HepG2 (cell line): ENCODE measurements around the gene AZU1. TPM values are rescaled to one million over a fixed set of nuclear protein-coding genes. Genes with fewer than 3 reads are reported as not detected.

Experiments
- DNMT3B ChIP-seq: conservative IDR thresholded peaks from 2 replicates; pipeline ENCODE4 v1.6.1; 2016; ENCODE audit warnings: missing biosample characterization, control low read depth
- DPF2 ChIP-seq: sonication (generic); formaldehyde crosslinking; IDR thresholded peaks from 2 replicates; pipeline ENCODE4 v1.4.0; 2020; ENCODE audit warnings: mild to moderate bottlenecking, low read depth, missing genetic modification reagents, borderline replicate concordance
- KDM1A ChIP-seq: IDR thresholded peaks from 2 replicates; pipeline ENCODE4 v1.6.1; 2016; ENCODE audit warnings: missing compliant biosample characterization
- SMAD1 ChIP-seq: sonication (generic); formaldehyde crosslinking; IDR thresholded peaks from 2 replicates; pipeline ENCODE4 v1.4.0; 2020; ENCODE audit warnings: missing genetic modification reagents, low read depth, mild to moderate bottlenecking, borderline replicate concordance
- SMYD3 ChIP-seq: sonication (generic); formaldehyde crosslinking; IDR thresholded peaks from 2 replicates; pipeline ENCODE4 v1.8.1; 2023; ENCODE audit warnings: mild to moderate bottlenecking, missing genetic modification reagents
- TAF1 ChIP-seq: sonication (generic); formaldehyde crosslinking; IDR thresholded peaks from 2 replicates; pipeline ENCODE4 v1.4.0; 2020; ENCODE audit warnings: missing genetic modification reagents
- ZC3H13 ChIP-seq: sonication (generic); formaldehyde crosslinking; IDR thresholded peaks from 2 replicates; pipeline ENCODE4 v1.8.1; 2023; ENCODE audit warnings: mild to moderate bottlenecking, missing genetic modification reagents, moderate library complexity
- ZNF382 ChIP-seq: sonication (generic); formaldehyde crosslinking; IDR thresholded peaks from 2 replicates; pipeline ENCODE4 v1.5.0; 2020; ENCODE audit warnings: missing genetic modification reagents, mild to moderate bottlenecking, borderline replicate concordance
- ZNF557 ChIP-seq: sonication (generic); formaldehyde crosslinking; IDR thresholded peaks from 2 replicates; pipeline ENCODE4 v1.4.0; 2020; ENCODE audit warnings: missing genetic modification reagents
- ZNF652 ChIP-seq: IDR thresholded peaks from 2 replicates; pipeline ENCODE4 v1.6.1; 2016; ENCODE audit warnings: low read depth, borderline replicate concordance
- ZNF670 ChIP-seq: sonication (generic); formaldehyde crosslinking; IDR thresholded peaks from 2 replicates; pipeline ENCODE4 v1.8.0; 2022; ENCODE audit warnings: mild to moderate bottlenecking, missing genetic modification reagents, borderline replicate concordance
- ZNF703 ChIP-seq: sonication (generic); formaldehyde crosslinking; IDR thresholded peaks from 2 replicates; pipeline ENCODE4 v1.5.1; 2020; ENCODE audit warnings: missing genetic modification reagents, mild to moderate bottlenecking, moderate library complexity, borderline replicate concordance
- polyA plus RNA-seq, 8 experiments: library from polyadenylated mRNA; depleted of rRNA in 3 of 8; stranded (reverse) in 7 of 8; unstranded in 1 of 8; fragments of >200 nt; fragmentation: Illumina TruSeq in 4 of 8; extraction: Trizol in 4 of 8; gene quantifications; 2 replicates each; pipeline versions ENCODE4 v1.2.1 to v1.2.3, GENCODE V29; 2011 to 2016; ENCODE audit warnings: low read depth in 4 of 8, missing spikeins in 1 of 8, mixed read lengths in 1 of 8; ENCODE audit not compliant: insufficient read depth in 1 of 8
- total RNA-seq, 5 experiments: library from RNA; depleted of rRNA; stranded (reverse); fragments of >200 nt; fragmentation: Illumina TruSeq; extraction: Trizol; gene quantifications; 2 replicates each; pipeline ENCODE4 v1.2.3, GENCODE V29; 2016; ENCODE audit warnings: low read depth in 1 of 5
- TF ChIP-seq, protein P1 (sequence below), 2 experiments: sonication (generic) in 1 of 2; formaldehyde crosslinking in 1 of 2; IDR thresholded peaks; 2 replicates each; pipeline versions ENCODE4 v1.4.0 to v1.6.1; 2016 to 2020; ENCODE audit warnings: borderline replicate concordance in 1 of 2, low read depth in 1 of 2, mild to moderate bottlenecking in 1 of 2, missing genetic modification reagents in 1 of 2
- TF ChIP-seq, protein P2 (sequence below): sonication (generic); formaldehyde crosslinking; IDR thresholded peaks from 2 replicates; pipeline ENCODE4 v1.8.1; 2023; ENCODE audit warnings: mild to moderate bottlenecking, missing genetic modification reagents, borderline replicate concordance
- TF ChIP-seq, protein P3 (sequence below): fragments of 450-650 bp; IDR thresholded peaks from 2 replicates; pipeline ENCODE4 v1.6.1; 2016
- TF ChIP-seq, protein P4 (sequence below): sonication (generic); formaldehyde crosslinking; IDR thresholded peaks from 2 replicates; pipeline ENCODE4 v1.4.0; 2020; ENCODE audit warnings: missing genetic modification reagents, mild to moderate bottlenecking, borderline replicate concordance
- TF ChIP-seq, protein P5 (sequence below): sonication (generic); formaldehyde crosslinking; IDR thresholded peaks from 2 replicates; pipeline ENCODE4 v1.5.0; 2020; ENCODE audit warnings: missing genetic modification reagents, mild to moderate bottlenecking, borderline replicate concordance

Gene AZU1
- total and polyA plus RNA-seq, 2 of the 13 experiments (the other 11 are each of a cell fraction or from before 2014, with no cell fraction given) = not detected

DNA sequence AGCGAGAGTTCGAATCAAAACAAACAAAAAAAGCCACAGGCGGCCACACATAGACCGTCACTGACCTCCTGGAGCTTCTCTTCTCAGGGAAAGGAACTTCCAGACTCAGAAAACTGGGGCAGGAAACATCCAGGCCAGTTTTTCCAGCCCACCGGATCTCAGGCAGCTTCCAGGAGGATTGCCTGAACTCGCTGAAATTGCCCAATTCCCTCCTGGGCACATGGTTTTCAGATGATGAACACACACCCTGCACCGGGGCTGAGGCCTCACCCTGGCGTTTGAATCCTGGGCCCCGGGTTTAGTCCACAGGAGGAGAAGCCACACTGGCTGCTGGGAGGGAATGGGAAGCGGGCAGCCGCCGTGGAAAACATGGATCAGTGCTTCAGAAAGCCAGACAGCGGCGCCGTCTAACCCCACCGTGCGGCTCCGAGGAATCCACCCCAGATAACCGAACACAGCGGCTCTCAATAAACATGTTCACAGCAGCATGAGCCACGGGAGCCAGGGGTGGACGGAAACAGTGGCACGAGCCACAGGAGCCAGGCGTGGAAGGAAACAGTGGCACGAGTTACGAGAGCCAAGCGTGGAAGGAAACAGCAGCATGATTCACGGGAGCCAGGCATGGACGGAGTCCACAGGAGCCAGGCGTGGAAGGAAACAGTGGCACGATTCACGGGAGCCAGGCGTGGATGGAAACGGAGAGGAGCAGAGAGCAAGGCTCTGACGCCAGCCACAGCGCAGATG is 48.6 kb upstream of the AZU1 start (continued):
- TF ChIP-seq, protein P1, sequence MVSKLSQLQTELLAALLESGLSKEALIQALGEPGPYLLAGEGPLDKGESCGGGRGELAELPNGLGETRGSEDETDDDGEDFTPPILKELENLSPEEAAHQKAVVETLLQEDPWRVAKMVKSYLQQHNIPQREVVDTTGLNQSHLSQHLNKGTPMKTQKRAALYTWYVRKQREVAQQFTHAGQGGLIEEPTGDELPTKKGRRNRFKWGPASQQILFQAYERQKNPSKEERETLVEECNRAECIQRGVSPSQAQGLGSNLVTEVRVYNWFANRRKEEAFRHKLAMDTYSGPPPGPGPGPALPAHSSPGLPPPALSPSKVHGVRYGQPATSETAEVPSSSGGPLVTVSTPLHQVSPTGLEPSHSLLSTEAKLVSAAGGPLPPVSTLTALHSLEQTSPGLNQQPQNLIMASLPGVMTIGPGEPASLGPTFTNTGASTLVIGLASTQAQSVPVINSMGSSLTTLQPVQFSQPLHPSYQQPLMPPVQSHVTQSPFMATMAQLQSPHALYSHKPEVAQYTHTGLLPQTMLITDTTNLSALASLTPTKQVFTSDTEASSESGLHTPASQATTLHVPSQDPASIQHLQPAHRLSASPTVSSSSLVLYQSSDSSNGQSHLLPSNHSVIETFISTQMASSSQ (IDR thresholded peaks at IDR 0.05; ENCODE audit: low read depth) = no peak
- TF ChIP-seq, protein P1 (CRISPR knock-in tag; IDR thresholded peaks at IDR 0.05; ENCODE audit: borderline replicate concordance) = peak; percentile 34; the same call in 1 of the 2 replicates
- TF ChIP-seq, protein P2, sequence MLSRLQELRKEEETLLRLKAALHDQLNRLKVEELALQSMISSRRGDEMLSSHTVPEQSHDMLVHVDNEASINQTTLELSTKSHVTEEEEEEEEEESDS = peak; percentile 60; the same call in 1 of the 2 replicates
- TF ChIP-seq ZNF652 (0 out of 2 replicates have a peak, but pooled peaks have one; percentile 19), ZNF670 (CRISPR knock-in tag) (no peak), ZC3H13 (CRISPR knock-in tag) (no peak), SMAD1 (CRISPR knock-in tag) (no peak), SMYD3 (CRISPR knock-in tag) (no peak), KDM1A (no peak), DNMT3B (CRISPR knock-in tag) (peak; percentile 80; the same call in 1 of the 2 replicates), DPF2 (CRISPR knock-in tag) (no peak), ZNF703 (CRISPR knock-in tag) (no peak), ZNF382 (CRISPR knock-in tag) (no peak), ZNF557 (CRISPR knock-in tag) (peak; percentile 96), TAF1 (CRISPR knock-in tag) (peak; percentile 51; the same call in 1 of the 2 replicates)
- TF ChIP-seq, protein P3, sequence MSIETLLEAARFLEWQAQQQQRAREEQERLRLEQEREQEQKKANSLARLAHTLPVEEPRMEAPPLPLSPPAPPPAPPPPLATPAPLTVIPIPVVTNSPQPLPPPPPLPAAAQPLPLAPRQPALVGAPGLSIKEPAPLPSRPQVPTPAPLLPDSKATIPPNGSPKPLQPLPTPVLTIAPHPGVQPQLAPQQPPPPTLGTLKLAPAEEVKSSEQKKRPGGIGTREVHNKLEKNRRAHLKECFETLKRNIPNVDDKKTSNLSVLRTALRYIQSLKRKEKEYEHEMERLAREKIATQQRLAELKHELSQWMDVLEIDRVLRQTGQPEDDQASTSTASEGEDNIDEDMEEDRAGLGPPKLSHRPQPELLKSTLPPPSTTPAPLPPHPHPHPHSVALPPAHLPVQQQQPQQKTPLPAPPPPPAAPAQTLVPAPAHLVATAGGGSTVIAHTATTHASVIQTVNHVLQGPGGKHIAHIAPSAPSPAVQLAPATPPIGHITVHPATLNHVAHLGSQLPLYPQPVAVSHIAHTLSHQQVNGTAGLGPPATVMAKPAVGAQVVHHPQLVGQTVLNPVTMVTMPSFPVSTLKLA = 0 out of 2 replicates have a peak, but pooled peaks have one; percentile 49
- TF ChIP-seq, protein P4, sequence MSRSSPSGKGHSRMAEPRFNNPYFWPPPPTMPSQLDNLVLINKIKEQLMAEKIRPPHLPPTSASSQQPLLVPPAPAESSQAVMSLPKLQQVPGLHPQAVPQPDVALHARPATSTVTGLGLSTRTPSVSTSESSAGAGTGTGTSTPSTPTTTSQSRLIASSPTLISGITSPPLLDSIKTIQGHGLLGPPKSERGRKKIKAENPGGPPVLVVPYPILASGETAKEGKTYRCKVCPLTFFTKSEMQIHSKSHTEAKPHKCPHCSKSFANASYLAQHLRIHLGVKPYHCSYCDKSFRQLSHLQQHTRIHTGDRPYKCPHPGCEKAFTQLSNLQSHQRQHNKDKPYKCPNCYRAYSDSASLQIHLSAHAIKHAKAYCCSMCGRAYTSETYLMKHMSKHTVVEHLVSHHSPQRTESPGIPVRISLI (CRISPR knock-in tag) = no peak; the same call in 1 of the 2 replicates
- TF ChIP-seq, protein P5, sequence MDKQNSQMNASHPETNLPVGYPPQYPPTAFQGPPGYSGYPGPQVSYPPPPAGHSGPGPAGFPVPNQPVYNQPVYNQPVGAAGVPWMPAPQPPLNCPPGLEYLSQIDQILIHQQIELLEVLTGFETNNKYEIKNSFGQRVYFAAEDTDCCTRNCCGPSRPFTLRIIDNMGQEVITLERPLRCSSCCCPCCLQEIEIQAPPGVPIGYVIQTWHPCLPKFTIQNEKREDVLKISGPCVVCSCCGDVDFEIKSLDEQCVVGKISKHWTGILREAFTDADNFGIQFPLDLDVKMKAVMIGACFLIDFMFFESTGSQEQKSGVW (CRISPR knock-in tag) = no peak
